ENCODE measurements around the gene BTRC.
"Not testable (repeated sequence)": the region's sequence is repeated elsewhere in the genome, so short reads cannot be mapped to it uniquely, and the experiment has no call there.

Gene BTRC

DNA sequence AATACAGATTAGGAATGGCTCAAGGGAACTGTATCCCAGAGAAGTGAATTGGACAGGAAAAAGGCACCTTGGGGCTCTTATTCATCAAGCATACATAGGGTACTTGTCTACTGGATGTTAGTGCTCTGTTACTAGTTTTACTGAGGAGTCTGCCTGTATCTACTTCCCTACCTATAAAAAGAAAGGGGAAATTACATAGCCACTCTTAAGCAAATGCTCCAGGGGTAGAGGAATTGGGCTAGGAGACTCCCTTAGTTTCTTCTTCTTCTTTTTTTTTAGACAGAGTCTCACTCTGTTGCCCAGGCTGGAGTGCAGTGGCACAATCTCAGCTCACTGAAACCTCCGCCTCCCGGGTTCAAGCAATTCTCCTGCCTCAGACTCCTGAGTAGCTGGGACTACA lies 239.4 kb downstream of the BTRC start:
- DNase-seq (ENCODE audit: low spot score): not testable (repeated sequence)

DNA sequence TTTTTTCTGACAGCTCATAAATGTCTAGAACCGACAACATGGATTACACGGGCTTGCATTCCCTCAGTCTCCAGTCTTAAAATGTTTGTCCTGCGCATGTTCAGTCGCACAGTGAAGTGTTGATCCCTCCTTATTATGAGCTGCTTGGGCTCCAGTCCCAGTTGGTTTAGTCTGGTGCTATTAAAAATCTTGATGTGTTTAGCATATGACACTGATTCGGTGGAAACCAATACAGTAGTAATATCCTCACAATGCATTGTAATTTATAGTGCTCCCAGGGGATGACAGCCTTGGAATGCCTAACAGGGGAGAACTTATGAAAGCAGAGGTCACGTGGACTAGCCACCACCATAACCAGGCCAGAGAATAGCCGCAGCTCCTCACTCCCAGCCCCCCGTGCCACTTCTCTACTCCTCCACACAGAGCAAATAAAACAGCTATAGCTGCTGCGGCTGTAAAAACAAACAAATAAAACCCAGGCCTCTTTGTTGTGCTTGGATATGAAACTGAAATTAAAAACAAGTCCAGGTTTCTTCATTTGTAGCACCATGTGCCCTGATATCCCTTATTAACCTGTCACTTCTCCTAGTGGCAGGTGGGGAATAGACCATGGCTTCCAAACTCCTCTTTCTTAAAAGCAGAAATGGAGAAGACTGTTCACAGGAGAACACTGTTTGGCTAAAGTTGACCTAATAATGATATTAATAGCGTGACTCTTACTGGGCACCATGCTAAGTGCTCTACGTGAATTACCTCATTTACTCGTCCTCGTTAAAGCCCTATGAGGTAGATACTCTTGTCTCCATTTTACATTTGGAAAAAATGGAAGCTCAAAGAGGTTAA lies 241.8 kb downstream of the BTRC start:
- DNase-seq (ENCODE audit: low spot score): no peak

DNA sequence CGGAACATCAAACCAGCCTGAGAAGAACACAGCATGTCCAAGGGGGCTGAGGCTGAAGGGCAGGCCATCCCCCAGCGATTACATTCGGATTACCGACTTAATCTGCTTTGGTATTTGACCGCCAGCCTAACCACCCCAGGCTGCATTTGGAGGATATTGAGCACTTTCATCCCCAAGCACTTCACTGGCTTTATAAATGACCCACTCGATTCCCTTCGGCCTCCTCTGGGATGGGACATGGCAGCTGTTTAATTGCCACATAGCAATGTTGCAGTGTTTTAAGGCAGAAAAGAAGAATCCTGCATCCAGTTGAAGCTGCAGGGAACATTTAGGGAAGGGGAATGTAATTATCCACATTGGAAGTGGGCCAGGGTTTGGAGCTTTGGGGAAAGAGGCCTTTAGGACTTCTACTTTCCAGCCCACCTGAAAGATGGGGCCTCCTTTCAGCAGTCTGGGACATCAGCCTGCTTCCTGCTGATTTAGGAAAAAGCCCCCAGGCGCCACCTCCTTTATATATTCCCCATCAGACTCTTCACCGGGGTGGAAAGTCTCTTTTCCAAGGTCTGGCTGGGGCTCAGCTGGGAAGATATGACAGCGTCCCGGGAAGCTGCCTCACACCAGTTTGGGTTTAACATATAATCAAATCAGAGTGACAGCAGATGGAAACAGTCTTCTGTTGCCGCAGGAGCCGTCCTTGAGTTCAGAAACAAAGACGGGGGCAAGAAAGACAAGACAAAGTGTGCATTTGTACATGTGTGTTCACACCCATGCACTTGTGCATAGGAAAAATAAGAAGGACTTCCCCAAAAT lies 243.3 kb downstream of the BTRC start:
- DNase-seq (ENCODE audit: low spot score): no peak

DNA sequence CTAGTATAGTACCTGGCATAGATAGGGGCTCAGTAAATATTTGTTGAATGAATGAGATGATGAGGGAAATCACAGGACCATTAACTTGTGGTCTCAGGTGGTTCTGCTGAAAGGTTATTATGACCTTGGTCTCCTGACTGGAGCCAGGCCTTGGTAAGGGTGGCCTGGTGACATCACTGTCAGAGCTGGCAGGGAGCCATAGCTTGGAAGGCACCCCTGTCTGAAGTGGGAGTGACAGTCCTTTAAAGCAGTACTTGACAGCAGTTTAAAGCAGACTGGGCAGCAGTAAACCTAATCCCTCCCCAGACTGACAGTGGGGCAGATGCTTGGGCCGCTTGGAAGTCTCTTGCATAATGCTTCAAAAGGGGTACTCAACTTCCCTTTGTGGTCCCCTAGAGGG lies 247.6 kb downstream of the BTRC start:
- DNase-seq (ENCODE audit: low spot score): no peak

DNA sequence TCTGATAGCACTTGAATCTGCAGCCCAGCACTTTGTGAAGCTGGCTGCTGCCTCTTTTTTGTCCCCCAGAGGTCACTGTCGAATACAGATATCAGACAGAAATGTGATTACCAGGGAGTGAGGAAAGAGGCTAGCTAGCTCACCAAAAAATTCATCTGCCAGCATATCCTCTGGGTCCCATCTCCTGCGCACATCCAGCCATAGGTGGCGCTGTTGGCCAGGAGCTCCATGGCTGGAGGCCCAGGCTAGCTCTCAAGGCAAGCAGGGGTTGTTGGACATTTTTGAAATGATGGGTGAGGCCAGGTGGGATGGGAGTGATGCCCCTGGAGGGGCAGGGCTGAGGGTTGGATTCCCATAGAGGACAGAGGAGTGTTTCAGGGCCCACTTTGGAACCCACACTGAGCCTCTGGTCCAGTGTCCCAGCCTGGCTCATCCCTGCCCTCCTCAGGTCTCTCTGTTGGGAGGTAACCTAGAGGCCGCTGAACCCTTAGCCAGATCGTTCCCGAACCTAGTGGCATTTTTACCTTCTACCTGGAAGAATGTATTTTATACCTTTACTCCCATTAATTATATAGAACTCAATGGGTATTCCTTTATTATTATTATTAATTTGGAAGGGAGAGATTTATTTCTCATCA lies 248.9 kb downstream of the BTRC start:
- peak; percentile 85 for DNase-seq (ENCODE audit: low spot score)

Data from HuH-7 (cell line).